SK-N-SH treated with all-trans-retinoic acid at 6 μM for 48 hours (cell line): ENCODE measurements around the gene ASCC3.

Source experiments
- ATAC-seq: fragments of 200-7000 bp; cut with Tn5 transposase; 3 replicates; pipeline ENCODE4 v1.9.1; 2020; ENCODE audit warnings: mild to moderate bottlenecking, moderate library complexity
- ARNTL ChIP-seq: fragments of 450-650 bp; formaldehyde crosslinking; IDR thresholded peaks from 2 replicates; pipeline ENCODE4 v1.5.0; 2020; ENCODE audit warnings: low read depth, mild to moderate bottlenecking, moderate library complexity, borderline replicate concordance
- BACH2 ChIP-seq: fragments of 250-450 bp; sonication (Bioruptor Pico); IDR thresholded peaks from 2 replicates; pipeline ENCODE4 v1.9.0; 2021; ENCODE audit warnings: mild to moderate bottlenecking, borderline replicate concordance
- CSRNP3 ChIP-seq: fragments of 250-450 bp; sonication (Bioruptor Pico); IDR thresholded peaks from 2 replicates; pipeline ENCODE4 v1.5.1; 2021; ENCODE audit warnings: mild to moderate bottlenecking, moderate library complexity
- ESRRG ChIP-seq: fragments of 250-450 bp; sonication (Bioruptor Pico); IDR thresholded peaks from 2 replicates; pipeline ENCODE4 v1.6.1; 2021; ENCODE audit warnings: mild to moderate bottlenecking
- GLIS3 ChIP-seq: fragments of 250-450 bp; sonication (Bioruptor Pico); IDR thresholded peaks from 2 replicates; pipeline ENCODE4 v1.5.0; 2020; ENCODE audit warnings: mild to moderate bottlenecking, moderate library complexity
- ISL1 ChIP-seq: fragments of 250-450 bp; sonication (Bioruptor Pico); IDR thresholded peaks from 2 replicates; pipeline ENCODE4 v2.1.2; 2022; ENCODE audit warnings: mild to moderate bottlenecking, moderate library complexity
- OSR1 ChIP-seq: fragments of 250-450 bp; sonication (Bioruptor Pico); IDR thresholded peaks from 2 replicates; pipeline ENCODE4 v1.8.0; 2022; ENCODE audit warnings: moderate library complexity, mild to moderate bottlenecking, inconsistent platforms
- PPARA ChIP-seq: fragments of 250-450 bp; sonication (Bioruptor Pico); IDR thresholded peaks from 2 replicates; pipeline ENCODE4 v1.5.0; 2020; ENCODE audit warnings: mild to moderate bottlenecking, borderline replicate concordance
- RARB ChIP-seq: fragments of 250-450 bp; sonication (Bioruptor Pico); IDR thresholded peaks from 2 replicates; pipeline ENCODE4 v1.8.0; 2021; ENCODE audit warnings: mild to moderate bottlenecking, moderate library complexity
- SNAI2 ChIP-seq: fragments of 250-450 bp; sonication (Bioruptor Pico); IDR thresholded peaks from 2 replicates; pipeline ENCODE4 v1.5.0; 2020; ENCODE audit warnings: mild to moderate bottlenecking, moderate library complexity
- TCF4 ChIP-seq: fragments of 250-450 bp; sonication (Bioruptor Pico); IDR thresholded peaks from 2 replicates; pipeline ENCODE4 v1.8.0; 2021; ENCODE audit warnings: mild to moderate bottlenecking, moderate library complexity, borderline replicate concordance
- TOX ChIP-seq: fragments of 250-450 bp; sonication (Bioruptor Pico); IDR thresholded peaks from 2 replicates; pipeline ENCODE4 v1.8.0; 2021; ENCODE audit warnings: mild to moderate bottlenecking, moderate library complexity, borderline replicate concordance
- ZC3H10 ChIP-seq: fragments of 250-450 bp; sonication (Bioruptor Pico); IDR thresholded peaks from 2 replicates; pipeline ENCODE4 v1.5.1; 2021; ENCODE audit warnings: mild to moderate bottlenecking, moderate library complexity
- ZFP3 ChIP-seq: fragments of 250-450 bp; sonication (Bioruptor Pico); IDR thresholded peaks from 2 replicates; pipeline ENCODE4 v1.5.0; 2020; ENCODE audit warnings: mild to moderate bottlenecking, moderate library complexity
- ZFP30 ChIP-seq: fragments of 450-650 bp; formaldehyde crosslinking; IDR thresholded peaks from 2 replicates; pipeline ENCODE4 v1.5.0; 2022; ENCODE audit warnings: mild to moderate bottlenecking, moderate library complexity
- ZNF565 ChIP-seq: fragments of 450-650 bp; formaldehyde crosslinking; conservative IDR thresholded peaks from 2 replicates; pipeline ENCODE4 v1.5.0; 2020; ENCODE audit warnings: low read depth, mild to moderate bottlenecking, moderate library complexity
- ZNF70 ChIP-seq: fragments of 450-650 bp; formaldehyde crosslinking; IDR thresholded peaks from 2 replicates; pipeline ENCODE4 v1.5.0; 2020; ENCODE audit warnings: mild to moderate bottlenecking, moderate library complexity
- ZNF8 ChIP-seq: fragments of 450-650 bp; formaldehyde crosslinking; IDR thresholded peaks from 2 replicates; pipeline ENCODE4 v1.5.0; 2020; ENCODE audit warnings: mild to moderate bottlenecking, moderate library complexity
- TF ChIP-seq, protein P1 (sequence below): fragments of 250-450 bp; sonication (Bioruptor Pico); IDR thresholded peaks from 2 replicates; pipeline ENCODE4 v1.8.0; 2021; ENCODE audit warnings: low read depth, mild to moderate bottlenecking, moderate library complexity, borderline replicate concordance
- TF ChIP-seq, protein P2 (sequence below): fragments of 250-450 bp; sonication (Bioruptor Pico); IDR thresholded peaks from 2 replicates; pipeline ENCODE4 v1.5.0; 2020; ENCODE audit warnings: mild to moderate bottlenecking, moderate library complexity
- TF ChIP-seq, protein P3 (sequence below): fragments of 250-450 bp; sonication (Bioruptor Pico); IDR thresholded peaks from 2 replicates; pipeline ENCODE4 v1.8.0; 2020; ENCODE audit warnings: mild to moderate bottlenecking, moderate library complexity, borderline replicate concordance

ASCC3 gene

DNA sequence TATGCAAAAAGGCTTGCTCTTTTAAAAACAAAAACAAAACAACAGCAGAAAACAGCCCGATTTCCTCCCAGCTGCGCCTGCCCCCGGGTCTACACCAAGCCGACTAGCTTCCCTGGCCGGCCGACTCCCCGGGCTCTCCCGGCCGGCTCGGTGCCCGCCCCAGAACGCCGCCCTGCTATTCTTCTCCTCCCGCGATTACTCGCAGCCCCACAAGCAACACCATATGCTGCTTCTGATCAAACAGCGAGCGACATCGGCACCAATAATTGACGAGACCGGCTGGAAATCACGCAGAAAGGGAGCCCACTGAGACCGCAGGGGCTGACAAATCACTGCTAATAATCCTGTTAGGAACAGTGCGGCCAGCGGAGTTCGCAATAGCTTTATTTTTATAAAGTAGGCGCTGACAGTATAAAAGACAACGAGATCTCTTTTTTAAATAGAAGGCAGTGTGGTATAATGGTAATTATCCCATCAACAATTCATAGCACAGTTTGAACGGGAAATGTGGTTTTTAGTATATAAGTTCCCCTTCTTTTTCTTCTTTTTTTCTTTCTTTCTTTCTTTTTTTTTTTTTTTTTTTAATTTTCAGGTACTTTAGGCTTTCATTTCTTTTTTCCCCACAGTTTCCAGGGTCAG lies 419.7 kb downstream of the ASCC3 start:
- ATAC-seq, result peak; percentile 28

GRCh38 chr6:100460650-100461204 lies 420.4 kb downstream of the ASCC3 start:
- TF ChIP-seq ZC3H10 (no peak), OSR1 (no peak), ZNF8 (CRISPR knock-in tag) (no peak), ZFP3 (no peak), TOX (CRISPR knock-in tag) (no peak), ARNTL (CRISPR knock-in tag) (no peak), ZNF565 (CRISPR knock-in tag) (no peak), RARB (CRISPR knock-in tag) (no peak), GLIS3 (CRISPR knock-in tag) (no peak), ZFP30 (CRISPR knock-in tag) (no peak), CSRNP3 (CRISPR knock-in tag) (no peak), ZNF70 (CRISPR knock-in tag) (no peak), BACH2 (CRISPR knock-in tag) (no peak), SNAI2 (no peak), ISL1 (CRISPR knock-in tag) (no peak)
- TF ChIP-seq, protein P1, sequence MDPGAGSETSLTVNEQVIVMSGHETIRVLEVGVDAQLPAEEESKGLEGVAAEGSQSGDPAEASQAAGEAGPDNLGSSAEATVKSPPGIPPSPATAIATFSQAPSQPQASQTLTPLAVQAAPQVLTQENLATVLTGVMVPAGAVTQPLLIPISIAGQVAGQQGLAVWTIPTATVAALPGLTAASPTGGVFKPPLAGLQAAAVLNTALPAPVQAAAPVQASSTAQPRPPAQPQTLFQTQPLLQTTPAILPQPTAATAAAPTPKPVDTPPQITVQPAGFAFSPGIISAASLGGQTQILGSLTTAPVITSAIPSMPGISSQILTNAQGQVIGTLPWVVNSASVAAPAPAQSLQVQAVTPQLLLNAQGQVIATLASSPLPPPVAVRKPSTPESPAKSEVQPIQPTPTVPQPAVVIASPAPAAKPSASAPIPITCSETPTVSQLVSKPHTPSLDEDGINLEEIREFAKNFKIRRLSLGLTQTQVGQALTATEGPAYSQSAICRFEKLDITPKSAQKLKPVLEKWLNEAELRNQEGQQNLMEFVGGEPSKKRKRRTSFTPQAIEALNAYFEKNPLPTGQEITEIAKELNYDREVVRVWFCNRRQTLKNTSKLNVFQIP (CRISPR knock-in tag), result no peak
- TF ChIP-seq, protein P2, sequence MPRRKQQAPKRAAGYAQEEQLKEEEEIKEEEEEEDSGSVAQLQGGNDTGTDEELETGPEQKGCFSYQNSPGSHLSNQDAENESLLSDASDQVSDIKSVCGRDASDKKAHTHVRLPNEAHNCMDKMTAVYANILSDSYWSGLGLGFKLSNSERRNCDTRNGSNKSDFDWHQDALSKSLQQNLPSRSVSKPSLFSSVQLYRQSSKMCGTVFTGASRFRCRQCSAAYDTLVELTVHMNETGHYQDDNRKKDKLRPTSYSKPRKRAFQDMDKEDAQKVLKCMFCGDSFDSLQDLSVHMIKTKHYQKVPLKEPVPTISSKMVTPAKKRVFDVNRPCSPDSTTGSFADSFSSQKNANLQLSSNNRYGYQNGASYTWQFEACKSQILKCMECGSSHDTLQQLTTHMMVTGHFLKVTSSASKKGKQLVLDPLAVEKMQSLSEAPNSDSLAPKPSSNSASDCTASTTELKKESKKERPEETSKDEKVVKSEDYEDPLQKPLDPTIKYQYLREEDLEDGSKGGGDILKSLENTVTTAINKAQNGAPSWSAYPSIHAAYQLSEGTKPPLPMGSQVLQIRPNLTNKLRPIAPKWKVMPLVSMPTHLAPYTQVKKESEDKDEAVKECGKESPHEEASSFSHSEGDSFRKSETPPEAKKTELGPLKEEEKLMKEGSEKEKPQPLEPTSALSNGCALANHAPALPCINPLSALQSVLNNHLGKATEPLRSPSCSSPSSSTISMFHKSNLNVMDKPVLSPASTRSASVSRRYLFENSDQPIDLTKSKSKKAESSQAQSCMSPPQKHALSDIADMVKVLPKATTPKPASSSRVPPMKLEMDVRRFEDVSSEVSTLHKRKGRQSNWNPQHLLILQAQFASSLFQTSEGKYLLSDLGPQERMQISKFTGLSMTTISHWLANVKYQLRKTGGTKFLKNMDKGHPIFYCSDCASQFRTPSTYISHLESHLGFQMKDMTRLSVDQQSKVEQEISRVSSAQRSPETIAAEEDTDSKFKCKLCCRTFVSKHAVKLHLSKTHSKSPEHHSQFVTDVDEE (CRISPR knock-in tag), result no peak
- ATAC-seq, result no peak

More for the DNA sequence above, 419.7 kb downstream of the ASCC3 start:
- TF ChIP-seq ESRRG (CRISPR knock-in tag), result no peak
- TF ChIP-seq ZFP30 (CRISPR knock-in tag), result no peak
- TF ChIP-seq ZNF70 (CRISPR knock-in tag), result no peak
- no peak for TF ChIP-seq ZNF565 (CRISPR knock-in tag)
- no peak for TF ChIP-seq PPARA (CRISPR knock-in tag)
- TF ChIP-seq BACH2 (CRISPR knock-in tag), result no peak
- TF ChIP-seq, protein P3, sequence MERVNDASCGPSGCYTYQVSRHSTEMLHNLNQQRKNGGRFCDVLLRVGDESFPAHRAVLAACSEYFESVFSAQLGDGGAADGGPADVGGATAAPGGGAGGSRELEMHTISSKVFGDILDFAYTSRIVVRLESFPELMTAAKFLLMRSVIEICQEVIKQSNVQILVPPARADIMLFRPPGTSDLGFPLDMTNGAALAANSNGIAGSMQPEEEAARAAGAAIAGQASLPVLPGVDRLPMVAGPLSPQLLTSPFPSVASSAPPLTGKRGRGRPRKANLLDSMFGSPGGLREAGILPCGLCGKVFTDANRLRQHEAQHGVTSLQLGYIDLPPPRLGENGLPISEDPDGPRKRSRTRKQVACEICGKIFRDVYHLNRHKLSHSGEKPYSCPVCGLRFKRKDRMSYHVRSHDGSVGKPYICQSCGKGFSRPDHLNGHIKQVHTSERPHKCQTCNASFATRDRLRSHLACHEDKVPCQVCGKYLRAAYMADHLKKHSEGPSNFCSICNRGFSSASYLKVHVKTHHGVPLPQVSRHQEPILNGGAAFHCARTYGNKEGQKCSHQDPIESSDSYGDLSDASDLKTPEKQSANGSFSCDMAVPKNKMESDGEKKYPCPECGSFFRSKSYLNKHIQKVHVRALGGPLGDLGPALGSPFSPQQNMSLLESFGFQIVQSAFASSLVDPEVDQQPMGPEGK (CRISPR knock-in tag), result no peak
- TF ChIP-seq, protein P1 (CRISPR knock-in tag), result no peak
- TF ChIP-seq ZNF8 (CRISPR knock-in tag), result no peak
- TF ChIP-seq ARNTL (CRISPR knock-in tag), result no peak
- TF ChIP-seq, protein P2 (CRISPR knock-in tag), result no peak
- no peak for TF ChIP-seq TOX (CRISPR knock-in tag)
- no peak for TF ChIP-seq TCF4 (CRISPR knock-in tag)
- TF ChIP-seq RARB (CRISPR knock-in tag), result no peak
